ENCODE measurements around the gene EIF4G2.

The EIF4G2 gene

GRCh38 chr11:10750838-10751580 lies 57.7 kb downstream of the EIF4G2 start, which contains the start of gene CTR9:
TSS of gene CTR9 (plus strand) at chr11:10751246. CDS start at chr11:10751413, 167 bp downstream.
- in situ Hi-C loops (cut with HindIII; ENCODE audit: low pct_unique_long_range_greater_than_20kb, low sequenced_read_pairs): no loop called here
- TF ChIP-seq JUND (IDR thresholded peaks at IDR 0.05; ENCODE audit: low read depth): no peak
- peak; percentile 31 to 89 for DNase-seq (ENCODE audit: low read depth in 1 of 2, low spot score in 1 of 2)

GRCh38 chr11:10749476-10749875 lies 59.2 kb downstream of the EIF4G2 start:
- no peak for TF ChIP-seq JUND (IDR thresholded peaks at IDR 0.05; ENCODE audit: low read depth)
- in situ Hi-C loops (cut with HindIII; ENCODE audit: low pct_unique_long_range_greater_than_20kb, low sequenced_read_pairs): no loop called here
- no peak for DNase-seq (ENCODE audit: low read depth in 1 of 2, low spot score in 1 of 2)

DNA sequence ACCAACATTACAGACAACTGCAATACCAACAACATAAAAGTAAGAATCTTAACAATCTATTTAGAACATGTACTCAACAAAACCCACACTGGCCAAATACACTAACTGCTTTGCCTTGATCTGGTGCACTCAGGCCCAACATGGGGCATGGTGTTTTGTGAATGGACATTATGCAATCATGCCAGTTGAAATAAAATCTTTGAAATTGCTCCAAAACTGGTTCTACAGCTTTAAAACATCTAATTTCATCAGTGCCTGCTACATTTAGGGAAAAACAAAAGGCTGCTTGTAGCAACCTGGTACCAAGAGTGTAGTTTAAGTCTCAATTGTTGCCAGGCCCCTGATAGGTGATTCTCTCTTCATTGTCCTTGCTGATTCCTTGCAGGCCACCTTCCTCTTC lies 61.0 kb downstream of the EIF4G2 start:
- no peak for DNase-seq (ENCODE audit: low read depth in 1 of 2, low spot score in 1 of 2)
- in situ Hi-C loops (cut with HindIII; ENCODE audit: low pct_unique_long_range_greater_than_20kb, low sequenced_read_pairs): no loop called here
- no peak for TF ChIP-seq JUND (IDR thresholded peaks at IDR 0.05; ENCODE audit: low read depth)

Data from T47D (cell line).